Subcutaneous adipose tissue (tissue), 4 donors: Measurements from ENCODE around the gene PDK2. TPM values are rescaled to one million over a fixed set of nuclear protein-coding genes. Genes with fewer than 3 reads are reported as not detected.

Experiments used
- total RNA-seq, 4 donors: library from RNA; depleted of rRNA; stranded (reverse); fragments of >200 nt; gene quantifications; one replicate each; pipeline ENCODE4 v1.1.0, GENCODE V29; 2016
- TF ChIP-seq, protein P1 (sequence below): fragments of 450-650 bp; IDR thresholded peaks from one replicate; pipeline ENCODE4 v1.5.1; 2016; ENCODE audit warnings: low read depth, mild to moderate bottlenecking, control low read depth, antibody characterized with exemption, moderate library complexity

PDK2 gene
- total RNA-seq, 4 donors from 2014 or later = 37.4 to 157 (median 43.1) TPM

DNA sequence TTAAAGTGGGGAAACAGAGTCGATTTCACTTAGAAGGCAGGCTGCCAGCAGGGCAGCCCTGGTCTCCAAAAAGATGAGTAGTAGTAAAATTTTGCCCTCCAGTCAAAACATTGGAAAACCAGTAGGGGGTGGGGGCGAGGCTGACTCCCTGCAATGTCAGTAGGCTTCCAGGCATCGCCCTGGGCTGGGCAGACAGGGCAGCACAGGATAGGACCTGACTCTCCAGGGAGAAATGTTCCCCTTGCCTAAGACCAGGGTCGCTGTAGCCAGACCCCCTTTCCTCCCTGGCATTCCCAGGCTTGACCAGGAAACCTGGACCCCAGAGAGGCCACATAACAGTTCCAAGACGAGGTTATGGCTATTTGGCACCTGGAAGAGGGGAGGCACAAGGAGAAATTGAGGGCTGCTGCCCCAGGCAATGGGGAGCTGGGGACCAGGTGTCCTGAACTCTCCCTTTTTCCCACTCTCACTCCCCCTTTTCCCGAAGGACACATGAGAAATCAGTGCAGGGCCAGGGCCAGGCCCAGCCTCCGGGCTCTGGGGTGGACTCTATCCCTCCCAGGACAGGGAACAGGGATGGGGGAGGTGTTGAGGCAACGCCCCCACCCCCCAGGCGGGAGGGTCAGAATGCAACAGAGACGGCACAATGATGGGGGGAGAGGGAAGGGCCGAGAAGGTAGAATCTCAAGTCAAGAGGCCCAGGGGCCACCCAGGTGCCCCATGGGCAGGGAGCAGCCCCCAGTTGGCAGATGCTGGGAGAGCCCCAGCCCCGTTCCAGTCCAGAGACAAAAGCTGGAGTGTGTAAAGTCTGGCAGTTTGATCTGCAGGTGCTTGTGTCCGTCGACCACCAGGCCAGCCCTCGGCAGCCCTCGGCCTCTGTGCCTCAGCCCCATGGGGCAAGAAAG is 39.3 kb downstream of the PDK2 start:
- TF ChIP-seq, protein P1, sequence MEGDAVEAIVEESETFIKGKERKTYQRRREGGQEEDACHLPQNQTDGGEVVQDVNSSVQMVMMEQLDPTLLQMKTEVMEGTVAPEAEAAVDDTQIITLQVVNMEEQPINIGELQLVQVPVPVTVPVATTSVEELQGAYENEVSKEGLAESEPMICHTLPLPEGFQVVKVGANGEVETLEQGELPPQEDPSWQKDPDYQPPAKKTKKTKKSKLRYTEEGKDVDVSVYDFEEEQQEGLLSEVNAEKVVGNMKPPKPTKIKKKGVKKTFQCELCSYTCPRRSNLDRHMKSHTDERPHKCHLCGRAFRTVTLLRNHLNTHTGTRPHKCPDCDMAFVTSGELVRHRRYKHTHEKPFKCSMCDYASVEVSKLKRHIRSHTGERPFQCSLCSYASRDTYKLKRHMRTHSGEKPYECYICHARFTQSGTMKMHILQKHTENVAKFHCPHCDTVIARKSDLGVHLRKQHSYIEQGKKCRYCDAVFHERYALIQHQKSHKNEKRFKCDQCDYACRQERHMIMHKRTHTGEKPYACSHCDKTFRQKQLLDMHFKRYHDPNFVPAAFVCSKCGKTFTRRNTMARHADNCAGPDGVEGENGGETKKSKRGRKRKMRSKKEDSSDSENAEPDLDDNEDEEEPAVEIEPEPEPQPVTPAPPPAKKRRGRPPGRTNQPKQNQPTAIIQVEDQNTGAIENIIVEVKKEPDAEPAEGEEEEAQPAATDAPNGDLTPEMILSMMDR = no peak

DNA sequence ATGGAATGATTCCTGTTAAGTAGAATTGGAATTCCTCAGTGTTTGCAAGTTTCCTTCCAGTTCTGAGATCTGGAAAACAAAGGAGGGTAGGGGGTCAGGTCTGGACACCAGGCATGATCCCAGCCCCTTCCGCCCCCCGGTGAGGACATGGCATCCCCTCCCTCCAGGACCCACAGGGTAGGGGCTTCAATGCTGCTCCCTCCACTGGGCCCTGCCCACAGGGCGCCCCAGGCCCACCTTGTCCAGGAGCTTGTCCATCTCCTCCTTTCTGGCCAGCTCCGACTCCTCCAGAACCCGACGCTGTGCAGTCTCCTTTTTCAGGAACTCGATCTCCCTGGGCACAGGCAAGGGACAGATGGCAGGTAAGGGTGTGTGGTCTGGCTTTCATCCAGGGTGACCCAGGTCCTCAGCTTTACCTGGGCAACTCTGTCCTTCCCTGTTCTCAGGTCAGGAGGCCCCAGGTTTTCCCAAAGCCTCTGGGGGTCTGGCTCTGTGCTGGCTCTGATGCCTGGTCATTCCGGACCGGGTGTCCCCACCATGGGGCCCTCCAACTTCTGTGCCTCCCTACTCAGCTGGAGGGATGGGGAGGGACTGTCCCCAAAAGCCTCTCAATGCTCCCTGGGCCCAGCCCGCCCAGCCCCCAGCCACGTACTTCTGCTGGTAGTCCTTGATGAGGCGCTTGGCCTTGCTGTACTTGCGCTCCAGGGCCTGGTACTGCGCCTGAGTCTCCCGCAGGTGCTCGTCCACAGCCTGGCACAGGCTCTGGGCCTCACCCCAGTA is 40.4 kb downstream of the PDK2 start:
- TF ChIP-seq, protein P1 = no peak

DNA sequence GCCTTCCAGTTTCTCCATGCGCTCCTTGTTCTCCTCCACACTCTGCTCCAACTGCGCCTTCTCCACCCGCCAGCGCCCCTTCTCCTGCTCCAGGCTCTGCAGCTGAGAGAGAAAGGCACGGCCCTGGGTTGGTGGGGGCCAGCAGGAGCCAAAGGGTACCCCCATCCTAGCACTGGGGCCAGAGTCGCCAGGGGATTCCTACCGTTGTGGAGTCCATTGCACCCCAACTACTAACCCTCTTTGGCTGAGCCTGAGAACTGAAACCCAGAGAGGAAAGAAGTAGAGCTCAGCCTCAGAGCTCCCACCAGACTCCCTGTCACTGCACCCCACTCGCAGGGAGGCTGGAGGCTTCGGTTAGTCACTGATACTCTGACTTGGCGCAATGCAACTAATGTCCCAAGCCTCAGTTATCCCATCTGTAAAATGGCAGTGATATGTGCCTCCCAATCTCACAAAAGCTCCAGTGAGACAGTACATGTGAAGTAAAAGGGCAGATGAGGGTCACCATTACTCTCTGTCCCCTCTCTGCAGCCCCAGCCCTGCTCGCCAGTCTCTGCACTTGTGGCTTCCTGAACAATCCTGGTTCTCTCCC is 41.0 kb downstream of the PDK2 start:
- TF ChIP-seq, protein P1 = no peak

GRCh38 chr17:50137042-50137441 is 41.9 kb downstream of the PDK2 start:
- TF ChIP-seq, protein P1 = no peak

- TF ChIP-seq, protein P1 = no peak
These were observed 44.1 kb downstream of the PDK2 start for GRCh38 chr17:50139185-50139783.

DNA sequence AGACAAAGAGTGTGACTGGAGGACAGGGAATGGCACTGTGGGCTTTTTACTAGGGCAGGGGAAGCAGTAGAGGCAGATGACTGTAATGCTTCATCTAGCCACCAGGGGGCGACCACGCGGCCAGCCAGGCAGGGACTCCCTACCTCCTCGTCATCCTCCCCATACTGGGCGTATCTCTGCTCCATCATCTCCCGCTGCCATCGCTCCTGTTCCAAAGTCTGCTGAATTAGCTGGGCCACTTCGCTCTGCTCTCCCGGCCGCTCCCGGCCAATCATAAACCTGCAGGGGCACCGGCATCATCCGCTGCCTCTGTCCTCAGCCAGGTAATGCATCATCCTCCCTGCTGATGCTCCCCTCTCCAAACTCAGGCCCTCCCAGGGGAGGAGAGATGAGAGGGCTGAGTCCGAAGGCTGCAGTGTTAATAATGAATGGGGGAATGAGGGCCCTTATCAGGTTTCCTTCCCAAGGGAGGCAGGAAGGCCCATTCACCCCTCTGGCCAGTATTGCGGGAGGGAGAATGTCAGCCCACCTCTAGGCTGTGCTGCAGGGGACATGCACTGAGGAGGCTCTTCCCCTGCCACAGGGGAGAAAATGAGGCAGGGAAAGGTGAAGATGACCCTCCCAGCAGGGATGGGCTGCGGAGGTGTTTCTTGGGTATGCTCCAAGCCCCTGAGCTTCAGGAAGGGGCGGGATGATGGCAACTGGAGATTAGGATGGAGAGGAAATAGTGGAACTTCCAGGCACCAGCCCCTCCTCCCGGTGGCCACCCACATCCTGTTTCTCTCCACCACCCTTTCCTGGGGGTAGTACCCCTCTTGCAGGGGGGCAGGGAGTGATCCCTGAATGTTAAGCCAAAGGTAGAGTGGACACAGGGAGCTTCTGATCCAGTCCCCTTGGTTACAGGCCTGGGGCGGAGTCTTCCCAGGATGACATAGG is 45.1 kb downstream of the PDK2 start:
- TF ChIP-seq, protein P1 = no peak
